WTC11 (cell line): ENCODE measurements around the gene TTN. TPM values are rescaled to one million over a fixed set of nuclear protein-coding genes. Genes with fewer than 3 reads are reported as not detected.
"Not testable (repeated sequence)": the region's sequence is repeated elsewhere in the genome, so short reads cannot be mapped to it uniquely, and the experiment has no call there.

ENCODE experiments used
- ATAC-seq: fragments of 200-7000 bp; cut with Tn5 transposase; 2 replicates; pipeline ENCODE4 v1.10.0; 2021; ENCODE audit warnings: mild to moderate bottlenecking, moderate library complexity
- CTCF ChIA-PET: fragments of 300-600 bp; sonication (Branson Sonifier 250); formaldehyde crosslinking; loops from one replicate; lab custom pipeline; 2021; ENCODE audit warnings: antibody characterized with exemption; lab: Charles Lee
- POLR2A ChIA-PET: fragments of 350-600 bp; sonication (Branson Sonifier 250); formaldehyde crosslinking; loops from one replicate; lab custom pipeline; 2021; ENCODE audit warnings: antibody characterized with exemption; lab: Charles Lee
- DNase-seq: peaks from one replicate; pipeline ENCODE4 v3.0.0; 2021; ENCODE audit warnings: low spot score
- H3K27ac Mint-ChIP-seq: 2 replicates; pipeline ENCODE4 v1.8.0; 2021; ENCODE audit warnings: mixed read lengths
- H3K27me3 Mint-ChIP-seq: 2 replicates; pipeline ENCODE4 v1.8.0; 2021; ENCODE audit warnings: low read depth, mild to moderate bottlenecking, moderate library complexity, mixed read lengths
- H3K36me3 Mint-ChIP-seq: 2 replicates; pipeline ENCODE4 v1.8.0; 2021; ENCODE audit warnings: mixed read lengths
- H3K4me1 Mint-ChIP-seq: 2 replicates; pipeline ENCODE4 v1.8.0; 2022; ENCODE audit warnings: mixed read lengths
- H3K4me3 Mint-ChIP-seq: 2 replicates; pipeline ENCODE4 v1.8.0; 2021; ENCODE audit warnings: mild to moderate bottlenecking, moderate library complexity, mixed read lengths
- H3K9me3 Mint-ChIP-seq: 2 replicates; pipeline ENCODE4 v1.8.0; 2021; ENCODE audit warnings: mixed read lengths
- ETV6 ChIP-seq: sonication (generic); formaldehyde crosslinking; IDR thresholded peaks from 2 replicates; pipeline ENCODE4 v1.8.1; 2022; ENCODE audit warnings: mild to moderate bottlenecking, missing genetic modification reagents
- FOXJ3 ChIP-seq: sonication (generic); formaldehyde crosslinking; IDR thresholded peaks from 2 replicates; pipeline ENCODE4 v1.9.0; 2021; ENCODE audit warnings: missing genetic modification reagents, mild to moderate bottlenecking, borderline replicate concordance
- GABPB1 ChIP-seq: sonication (generic); formaldehyde crosslinking; IDR thresholded peaks from 2 replicates; pipeline ENCODE4 v1.8.1; 2023; ENCODE audit warnings: mild to moderate bottlenecking, missing genetic modification reagents
- JAZF1 ChIP-seq: fragments of 250-450 bp; sonication (Bioruptor Pico); IDR thresholded peaks from 2 replicates; pipeline ENCODE4 v1.9.0; 2021; ENCODE audit warnings: moderate library complexity, mild to moderate bottlenecking, inconsistent platforms
- MXD4 ChIP-seq: fragments of 250-450 bp; sonication (Bioruptor Pico); IDR thresholded peaks from 2 replicates; pipeline ENCODE4 v1.8.0; 2021; ENCODE audit warnings: mild to moderate bottlenecking, moderate library complexity, borderline replicate concordance
- NR1H2 ChIP-seq: sonication (generic); formaldehyde crosslinking; IDR thresholded peaks from 2 replicates; pipeline ENCODE4 v1.9.0; 2021; ENCODE audit warnings: mild to moderate bottlenecking, moderate library complexity, missing genetic modification reagents
- NR2C2 ChIP-seq: sonication (generic); formaldehyde crosslinking; IDR thresholded peaks from 2 replicates; pipeline ENCODE4 v1.8.0; 2022; ENCODE audit warnings: mild to moderate bottlenecking, missing genetic modification reagents
- SP1 ChIP-seq: sonication (generic); formaldehyde crosslinking; conservative IDR thresholded peaks from 2 replicates; pipeline ENCODE4 v1.8.1; 2022; ENCODE audit warnings: missing genetic modification reagents
- TP53 ChIP-seq: sonication (generic); formaldehyde crosslinking; IDR thresholded peaks from 2 replicates; pipeline ENCODE4 v1.8.1; 2023; ENCODE audit warnings: mild to moderate bottlenecking, missing genetic modification reagents
- total RNA-seq: library from RNA; stranded (reverse); gene quantifications from 3 replicates; pipeline ENCODE4 v1.2.3, GENCODE V29; 2021
- TF ChIP-seq, protein P1 (sequence below): fragments of 250-450 bp; sonication (Bioruptor Pico); conservative IDR thresholded peaks from 2 replicates; pipeline ENCODE4 v1.9.0; 2021; ENCODE audit warnings: mild to moderate bottlenecking
- TF ChIP-seq, protein P2 (sequence below): fragments of 250-450 bp; sonication (Bioruptor Pico); IDR thresholded peaks from 2 replicates; pipeline ENCODE4 v2.1.2; 2022; ENCODE audit warnings: mild to moderate bottlenecking, moderate library complexity
- TF ChIP-seq, protein P3 (sequence below): fragments of 250-450 bp; sonication (Bioruptor Pico); IDR thresholded peaks from 2 replicates; pipeline ENCODE4 v1.9.0; 2021; ENCODE audit warnings: mild to moderate bottlenecking
- TF ChIP-seq, protein P4 (sequence below): sonication (generic); formaldehyde crosslinking; conservative IDR thresholded peaks from 2 replicates; pipeline ENCODE4 v1.8.1; 2023; ENCODE audit warnings: mild to moderate bottlenecking, low read depth, missing genetic modification reagents, moderate library complexity

TTN gene
- total RNA-seq, 1 experiment from 2014 or later = 4.7 TPM

DNA sequence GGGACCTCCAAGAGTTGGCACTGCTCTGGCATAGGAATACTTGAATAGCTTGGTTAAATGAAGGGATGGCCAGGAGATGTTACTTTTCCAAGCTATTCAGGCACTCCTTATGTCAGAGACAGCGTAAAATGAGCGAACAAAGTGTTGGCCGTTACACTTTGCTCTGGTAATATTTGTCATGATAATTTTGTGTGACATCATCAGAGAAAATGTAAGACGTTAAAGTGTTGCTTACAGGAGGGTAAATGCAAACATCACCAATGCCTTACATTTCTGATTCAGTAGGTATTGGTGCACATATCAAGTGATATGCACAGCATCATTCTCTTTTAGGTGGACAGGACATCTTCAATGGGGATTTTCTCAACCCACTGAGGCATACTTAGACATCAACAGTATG lies 281.0 kb downstream of the TTN start:
- H3K4me1 Mint-ChIP-seq = peaks cover 5% of the 10 kb centered on the region
- CTCF ChIA-PET = no interaction called here
- no peak for TF ChIP-seq GABPB1 (CRISPR knock-in tag)
- no peak for TF ChIP-seq SP1 (CRISPR knock-in tag)
- no peak for TF ChIP-seq ETV6
- no peak overlapping the region for H3K4me3 Mint-ChIP-seq
- peaks cover 5% of the 10 kb centered on the region for H3K9me3 Mint-ChIP-seq
- no peak overlapping the region for H3K27ac Mint-ChIP-seq
- H3K27me3 Mint-ChIP-seq = no peaks in the 10 kb centered on the region
- DNase-seq = no peak
- peaks cover 13% of the 10 kb centered on the region for H3K36me3 Mint-ChIP-seq
- ATAC-seq = no peak
- POLR2A ChIA-PET = interaction anchor here (0.6 kb wide), 1 partner anchor 44 kb away, joined by 6 read pairs; no protein-coding TSS in a partner anchor

DNA sequence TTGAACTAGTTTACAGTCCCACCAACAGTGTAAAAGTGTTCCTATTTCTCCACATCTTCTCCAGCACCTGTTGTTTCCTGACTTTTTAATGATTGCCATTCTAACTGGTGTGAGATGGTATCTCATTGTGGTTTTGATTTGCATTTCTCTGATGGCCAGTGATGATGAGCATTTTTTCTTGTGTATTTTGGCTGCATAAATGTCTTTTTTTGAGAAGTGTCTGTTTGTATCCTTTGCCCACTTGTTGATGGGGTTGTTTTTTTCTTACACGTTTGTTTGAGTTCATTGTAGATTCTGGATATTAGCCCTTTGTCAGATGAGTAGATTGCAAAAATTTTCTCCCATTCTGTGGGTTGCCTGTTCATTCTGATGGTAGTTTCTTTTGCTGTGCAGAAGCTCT lies 281.8 kb downstream of the TTN start:
- H3K4me1 Mint-ChIP-seq, ATAC-seq, H3K9me3 Mint-ChIP-seq, H3K27ac Mint-ChIP-seq, CTCF ChIA-PET, H3K27me3 Mint-ChIP-seq, H3K4me3 Mint-ChIP-seq, DNase-seq, H3K36me3 Mint-ChIP-seq: not testable (repeated sequence)
- POLR2A ChIA-PET = interaction anchor here (0.6 kb wide), 1 partner anchor 43 kb away, joined by 6 read pairs; no protein-coding TSS in a partner anchor

DNA sequence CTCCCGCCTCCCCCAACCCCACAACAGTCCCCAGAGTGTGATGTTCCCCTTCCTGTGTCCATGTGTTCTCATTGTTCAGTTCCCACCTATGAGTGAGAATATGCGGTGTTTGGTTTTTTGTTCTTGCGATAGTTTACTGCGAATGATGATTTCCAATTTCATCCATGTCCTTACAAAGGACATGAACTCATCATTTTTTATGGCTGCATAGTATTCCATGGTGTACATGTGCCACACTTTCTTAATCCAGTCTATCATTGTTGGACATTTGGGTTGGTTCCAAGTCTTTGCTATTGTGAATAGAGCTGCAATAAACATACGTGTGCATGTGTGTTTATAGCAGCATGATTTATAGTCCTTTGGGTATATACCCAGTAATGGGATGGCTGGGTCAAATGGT lies 282.2 kb downstream of the TTN start:
- H3K9me3 Mint-ChIP-seq, H3K27ac Mint-ChIP-seq, H3K4me1 Mint-ChIP-seq, H3K36me3 Mint-ChIP-seq, POLR2A ChIA-PET, ATAC-seq, H3K4me3 Mint-ChIP-seq, H3K27me3 Mint-ChIP-seq, DNase-seq: not testable (repeated sequence)
- CTCF ChIA-PET = interaction anchor here (0.8 kb wide), 1 partner anchor 46 kb away, joined by 3 read pairs; no protein-coding TSS in a partner anchor

DNA sequence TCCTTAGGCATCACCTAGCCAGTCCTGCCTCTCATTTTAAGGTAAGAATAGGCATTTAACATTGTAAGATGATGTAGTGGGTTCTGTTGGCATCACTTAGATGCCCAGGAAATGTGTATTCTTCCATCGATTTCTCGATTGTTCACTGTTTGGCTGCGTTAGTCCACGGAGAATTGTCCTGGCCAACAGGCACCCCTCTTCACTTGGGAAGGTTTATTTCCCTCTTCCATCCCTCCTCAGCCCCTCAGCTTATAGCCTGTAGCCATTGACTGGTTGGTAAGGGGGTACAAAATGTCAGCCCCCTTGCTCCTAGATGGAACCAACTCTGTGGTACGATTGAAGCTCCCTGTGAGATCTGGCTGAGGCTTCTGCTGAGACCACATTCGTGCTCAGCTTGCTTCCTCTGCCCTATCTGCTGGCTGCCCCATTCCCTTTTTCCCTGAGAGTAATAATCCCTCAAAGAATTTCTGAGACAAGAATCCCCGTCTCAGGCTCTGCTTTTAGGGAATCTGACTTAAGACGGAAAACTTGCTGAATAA lies 283.6 kb downstream of the TTN start:
- POLR2A ChIA-PET = interaction anchor here (0.6 to 2.3 kb wide), 3 partner anchors 44 to 72 kb away, joined by 3 to 10 read pairs (median 3); partner anchors contain the start of genes PJVK, PLEKHA3 and PRKRA
- TF ChIP-seq MXD4 = no peak
- no peak for TF ChIP-seq NR1H2
- no peak for TF ChIP-seq JAZF1 (CRISPR knock-in tag)
- TF ChIP-seq, protein P1, sequence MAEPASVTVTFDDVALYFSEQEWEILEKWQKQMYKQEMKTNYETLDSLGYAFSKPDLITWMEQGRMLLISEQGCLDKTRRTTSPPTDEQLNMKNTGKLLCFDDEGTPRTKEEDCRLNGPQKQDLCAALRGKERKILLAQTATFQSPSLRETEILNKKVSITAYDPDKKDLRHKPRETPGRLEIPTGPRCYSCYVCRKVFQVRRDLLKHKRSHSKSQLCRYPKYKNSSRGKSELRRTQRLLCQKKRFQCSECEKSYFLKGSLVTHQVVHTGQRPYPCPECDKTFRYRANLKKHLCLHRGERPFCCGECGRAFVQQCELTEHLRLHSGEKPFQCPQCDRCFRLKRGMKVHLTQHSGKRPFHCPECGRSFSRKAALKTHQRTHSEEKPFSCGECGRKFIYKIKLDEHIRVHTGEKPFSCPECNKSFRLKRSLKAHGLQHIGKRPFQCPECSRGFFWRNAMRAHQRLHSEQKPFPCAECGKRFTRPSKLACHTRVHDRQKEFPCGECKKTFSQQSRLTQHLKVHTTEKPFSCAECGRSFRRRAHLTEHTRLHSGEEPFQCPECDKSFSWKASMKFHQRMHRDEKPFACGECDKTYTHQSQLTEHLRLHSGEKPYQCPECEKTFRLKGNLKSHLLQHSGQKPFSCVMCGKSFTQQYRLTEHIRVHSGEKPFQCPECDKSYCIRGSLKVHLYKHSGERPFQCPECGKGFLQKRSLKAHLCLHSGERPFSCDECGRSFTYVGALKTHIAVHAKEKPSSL (CRISPR knock-in tag) = no peak
- no peak for TF ChIP-seq FOXJ3
- no peak for TF ChIP-seq NR2C2 (CRISPR knock-in tag)
- TF ChIP-seq, protein P2, sequence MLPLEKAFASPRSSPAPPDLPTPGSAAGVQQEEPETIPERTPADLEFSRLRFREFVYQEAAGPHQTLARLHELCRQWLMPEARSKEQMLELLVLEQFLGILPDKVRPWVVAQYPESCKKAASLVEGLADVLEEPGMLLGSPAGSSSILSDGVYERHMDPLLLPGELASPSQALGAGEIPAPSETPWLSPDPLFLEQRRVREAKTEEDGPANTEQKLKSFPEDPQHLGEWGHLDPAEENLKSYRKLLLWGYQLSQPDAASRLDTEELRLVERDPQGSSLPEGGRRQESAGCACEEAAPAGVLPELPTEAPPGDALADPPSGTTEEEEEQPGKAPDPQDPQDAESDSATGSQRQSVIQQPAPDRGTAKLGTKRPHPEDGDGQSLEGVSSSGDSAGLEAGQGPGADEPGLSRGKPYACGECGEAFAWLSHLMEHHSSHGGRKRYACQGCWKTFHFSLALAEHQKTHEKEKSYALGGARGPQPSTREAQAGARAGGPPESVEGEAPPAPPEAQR (CRISPR knock-in tag) = no peak
- TF ChIP-seq, protein P3, sequence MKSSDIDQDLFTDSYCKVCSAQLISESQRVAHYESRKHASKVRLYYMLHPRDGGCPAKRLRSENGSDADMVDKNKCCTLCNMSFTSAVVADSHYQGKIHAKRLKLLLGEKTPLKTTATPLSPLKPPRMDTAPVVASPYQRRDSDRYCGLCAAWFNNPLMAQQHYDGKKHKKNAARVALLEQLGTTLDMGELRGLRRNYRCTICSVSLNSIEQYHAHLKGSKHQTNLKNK (CRISPR knock-in tag) = no peak
- TF ChIP-seq, protein P4, sequence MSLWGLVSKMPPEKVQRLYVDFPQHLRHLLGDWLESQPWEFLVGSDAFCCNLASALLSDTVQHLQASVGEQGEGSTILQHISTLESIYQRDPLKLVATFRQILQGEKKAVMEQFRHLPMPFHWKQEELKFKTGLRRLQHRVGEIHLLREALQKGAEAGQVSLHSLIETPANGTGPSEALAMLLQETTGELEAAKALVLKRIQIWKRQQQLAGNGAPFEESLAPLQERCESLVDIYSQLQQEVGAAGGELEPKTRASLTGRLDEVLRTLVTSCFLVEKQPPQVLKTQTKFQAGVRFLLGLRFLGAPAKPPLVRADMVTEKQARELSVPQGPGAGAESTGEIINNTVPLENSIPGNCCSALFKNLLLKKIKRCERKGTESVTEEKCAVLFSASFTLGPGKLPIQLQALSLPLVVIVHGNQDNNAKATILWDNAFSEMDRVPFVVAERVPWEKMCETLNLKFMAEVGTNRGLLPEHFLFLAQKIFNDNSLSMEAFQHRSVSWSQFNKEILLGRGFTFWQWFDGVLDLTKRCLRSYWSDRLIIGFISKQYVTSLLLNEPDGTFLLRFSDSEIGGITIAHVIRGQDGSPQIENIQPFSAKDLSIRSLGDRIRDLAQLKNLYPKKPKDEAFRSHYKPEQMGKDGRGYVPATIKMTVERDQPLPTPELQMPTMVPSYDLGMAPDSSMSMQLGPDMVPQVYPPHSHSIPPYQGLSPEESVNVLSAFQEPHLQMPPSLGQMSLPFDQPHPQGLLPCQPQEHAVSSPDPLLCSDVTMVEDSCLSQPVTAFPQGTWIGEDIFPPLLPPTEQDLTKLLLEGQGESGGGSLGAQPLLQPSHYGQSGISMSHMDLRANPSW (CRISPR knock-in tag) = no peak
- no peak for TF ChIP-seq TP53 (CRISPR knock-in tag)
- TF ChIP-seq, all 79 proteins: peak for 0
- no peak for DNase-seq
- Mint-ChIP-seq H3K36me3 (peaks cover 9% of the 10 kb centered on the region), H3K27me3 (no peaks in the 10 kb centered on the region), H3K4me3 (peak overlapping the region; percentile 92), H3K9me3 (peaks cover 5% of the 10 kb centered on the region), H3K4me1 (peaks cover 5% of the 10 kb centered on the region), H3K27ac (peak overlapping the region; percentile 91)
- no peak for ATAC-seq
- CTCF ChIA-PET = interaction anchor here (1.0 to 1.8 kb wide), 4 partner anchors 17 to 966 kb away, joined by 3 to 11 read pairs (median 3); partner anchors contain the start of gene PLEKHA3
